ENCODE results near the gene TLX2. TPM values are rescaled to one million over a fixed set of nuclear protein-coding genes. Genes with fewer than 3 reads are reported as not detected.

The TLX2 gene
- total and polyA plus RNA-seq, 2 experiments from 2014 or later = 0.16 to 0.21 TPM

- Mint-ChIP-seq H3K4me1 (peaks cover 14% of the 10 kb centered on the region), H3K9me3 (no peaks in the 10 kb centered on the region; the same call in 2 of the 3 replicates), H3K27ac (no peak overlapping the region), H3K27me3 (ENCODE audit: insufficient read depth, low read depth, poor library complexity) (peaks cover 9% of the 10 kb centered on the region), H3K4me3 (no peak overlapping the region; the same call in 2 of the 3 replicates), H3K36me3 (ENCODE audit: low read depth) (peaks cover 42% of the 10 kb centered on the region)
- 0 out of 2 replicates have a peak, but pooled peaks cover 6% of the 10 kb centered on the region for H3F3A ChIP-seq (replicated peaks; ENCODE audit: low read depth)
- H3K4me2 ChIP-seq = no peak overlapping the region
- DNase-seq (ENCODE audit: low spot score) (no peak), ATAC-seq (no peak)
- peaks cover 18% of the 10 kb centered on the region for H3K79me2 ChIP-seq (replicated peaks; ENCODE audit: insufficient read depth)
- H3K4me1 ChIP-seq (ENCODE audit: insufficient read depth) = peaks cover 7% of the 10 kb centered on the region; the same call in 1 of the 2 replicates
- no peaks in the 10 kb centered on the region for H3K9me2 ChIP-seq (ENCODE audit: insufficient read depth)
- H3K27ac ChIP-seq (ENCODE audit: low read depth) = no peak overlapping the region
- TF ChIP-seq CREB1 (CRISPR knock-in tag; IDR thresholded peaks at IDR 0.05; ENCODE audit: low read depth) (no peak), ETS1 (IDR thresholded peaks at IDR 0.05) (no peak), ZNF462 (CRISPR knock-in tag; IDR thresholded peaks at IDR 0.05) (no peak), CTCF (conservative IDR thresholded peaks at IDR 0.05; ENCODE audit: low read depth in 2 of 2) (no peak; a peak in 1 of 4 replicates), REST (IDR thresholded peaks at IDR 0.05; ENCODE audit: unreplicated experiment) (no peak), EZH2phosphoT487 (IDR thresholded peaks at IDR 0.05; ENCODE audit: unreplicated experiment) (no peak), ZNF114 (CRISPR knock-in tag; IDR thresholded peaks at IDR 0.05) (no peak), POLR2AphosphoS5 (IDR thresholded peaks at IDR 0.05; ENCODE audit: low read depth) (no peak), JUNB (IDR thresholded peaks at IDR 0.05; ENCODE audit: unreplicated experiment) (no peak), ZNF331 (CRISPR knock-in tag; IDR thresholded peaks at IDR 0.05; ENCODE audit: low read depth) (no peak), NANOG (IDR thresholded peaks at IDR 0.05; ENCODE audit: borderline replicate concordance) (no peak), EZH2 (IDR thresholded peaks at IDR 0.05; ENCODE audit: low read depth, unreplicated experiment) (no peak), STAT1 (IDR thresholded peaks at IDR 0.05; ENCODE audit: unreplicated experiment) (no peak)
- no peak overlapping the region for H2AFZ ChIP-seq
- H3K27me3 ChIP-seq (ENCODE audit: insufficient read depth) = no peaks in the 10 kb centered on the region
- H3K4me3 ChIP-seq = no peak overlapping the region
- H4K20me1 ChIP-seq (replicated peaks; ENCODE audit: insufficient read depth) = peaks cover 5% of the 10 kb centered on the region; the same call in 1 of the 2 replicates
- peaks cover 2% of the 10 kb centered on the region; the same call in 1 of the 2 replicates for H3K36me3 ChIP-seq (ENCODE audit: insufficient read depth)
Observed at GRCh38 chr2:74532222-74532621, 18.0 kb downstream of the TLX2 start.
